ENCODE data around the gene FAM114A1. TPM values are rescaled to one million over a fixed set of nuclear protein-coding genes. Genes with fewer than 3 reads are reported as not detected.

Gene FAM114A1
- total and polyA plus RNA-seq, 4 donors = 22.1 to 108 (median 53.9) TPM

DNA sequence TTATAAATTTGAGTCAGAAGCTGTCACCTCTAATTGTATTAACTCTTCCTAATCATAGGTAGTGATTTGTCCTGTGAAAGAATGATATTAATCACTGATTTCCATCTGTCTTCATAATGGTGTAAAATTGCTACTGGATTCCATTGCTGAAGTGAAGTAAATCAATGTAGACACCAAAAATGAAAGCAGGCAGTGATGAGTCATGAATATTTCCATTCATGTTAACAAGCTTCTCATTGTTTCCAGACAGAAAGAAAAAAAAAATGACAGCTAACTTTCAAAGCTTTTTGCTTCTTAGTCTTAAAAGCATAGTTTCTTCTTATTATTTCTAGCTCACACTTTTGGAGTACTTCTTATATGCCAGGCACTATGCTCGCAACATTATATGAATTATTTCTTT is 21.5 kb downstream of the FAM114A1 start:
- 95% methylated on average over 1 of the region's 1 CpG for WGBS
- H3K36me3 ChIP-seq (ENCODE audit: control insufficient read depth in 4 of 4, insufficient read depth in 3 of 4, low read depth in 1 of 4, low read length in 3 of 4) = peaks cover 0 to 14% (median 2%) of the 10 kb centered on the region in 4 donors

More for the DNA sequence above, 21.5 kb downstream of the FAM114A1 start:
- no peak for DNase-seq (ENCODE audit: low spot score)
- no peaks in the 10 kb centered on the region for H3K9me3 ChIP-seq (ENCODE audit: control insufficient read depth in 4 of 4, low read length in 3 of 4)
- no peaks in the 10 kb centered on the region for H3K27me3 ChIP-seq (ENCODE audit: control insufficient read depth in 4 of 4, insufficient read depth in 4 of 4, low read length in 3 of 4)
- no peak overlapping the region for H3K4me3 ChIP-seq (ENCODE audit: low read depth in 1 of 3, low read length in 3 of 3)
- H3K27ac ChIP-seq (ENCODE audit: low read depth in 1 of 2, low read length in 2 of 2) = peak overlapping the region in 1 of 2 donors; percentile 43
- no peak overlapping the region for H3K9ac ChIP-seq (ENCODE audit: low read depth in 1 of 2, low read length in 2 of 2)
- peaks cover 0 to 21% (median 15%) of the 10 kb centered on the region in 4 donors for H3K4me1 ChIP-seq (ENCODE audit: control insufficient read depth in 4 of 4, insufficient read depth in 4 of 4, low read length in 3 of 4)
- TF ChIP-seq HNF4G (IDR thresholded peaks at IDR 0.05) = no peak
- no peak for TF ChIP-seq REST (IDR thresholded peaks at IDR 0.05)
- TF ChIP-seq ZBTB33 (IDR thresholded peaks at IDR 0.05) = no peak
- no peak for TF ChIP-seq RAD21 (IDR thresholded peaks at IDR 0.05)
- no peak for TF ChIP-seq SP1 (IDR thresholded peaks at IDR 0.05)
- no peak for TF ChIP-seq FOXA2 (IDR thresholded peaks at IDR 0.05)
- no peak for TF ChIP-seq EGR1 (IDR thresholded peaks at IDR 0.05; ENCODE audit: low read depth in 2 of 2)
- peak in 1 of 2 donors; percentile 5 for TF ChIP-seq RXRA (IDR thresholded peaks at IDR 0.05)
- TF ChIP-seq ATF3 (IDR thresholded peaks at IDR 0.05) = no peak
- TF ChIP-seq JUND (IDR thresholded peaks at IDR 0.05) = peak; percentile 86 to 93
- no peak for TF ChIP-seq CTCF (IDR thresholded peaks at IDR 0.05; ENCODE audit: low read depth, low read length, missing input control)

Data from liver (tissue), 9 donors.